AG04449 (cell line): ENCODE data around the gene GTF2IRD1.
A peak's percentile ranks its signal among the peaks of the same experiment; 100 is the strongest.

Experiments used
- CTCF ChIA-PET: fragments of 350-600 bp; formaldehyde crosslinking; extraction: SDS; loops from one replicate; lab custom pipeline; 2021; ENCODE audit warnings: antibody characterized with exemption; lab: Yijun Ruan, JAX
- POLR2A ChIA-PET: fragments of 400-600, 350-600 bp; formaldehyde crosslinking; extraction: SDS; loops from one replicate; lab custom pipeline; 2020; ENCODE audit warnings: antibody characterized with exemption, inconsistent platforms; lab: Yijun Ruan, JAX
- DNase-seq: peaks from one replicate; pipeline ENCODE4 v3.0.0-alpha.2; 2010; ENCODE audit warnings: low read depth, low spot score
- H3K4me3 ChIP-seq: 2 replicates; pipeline ENCODE4 v1.5.1; 2011; ENCODE audit warnings: low read depth, mild to moderate bottlenecking, control low read depth, low read length
- CTCF ChIP-seq: IDR thresholded peaks from one replicate; pipeline ENCODE4 v1.5.1; 2011; ENCODE audit warnings: mild to moderate bottlenecking, moderate library complexity, low read length, control low read depth, inconsistent platforms; ENCODE audit not compliant: insufficient read depth; ENCODE audit errors: missing control alignments

GTF2IRD1 gene

GRCh38 chr7:74599244-74599643 lies 145.5 kb downstream of the GTF2IRD1 start:
- DNase-seq = no peak
- ChIA-PET POLR2A (no interaction called here), CTCF (no interaction called here)
- no peak overlapping the region for H3K4me3 ChIP-seq
- TF ChIP-seq CTCF = no peak

GRCh38 chr7:74604326-74605020 lies 150.8 kb downstream of the GTF2IRD1 start:
- CTCF ChIA-PET = interaction anchor here (0.6 to 0.8 kb wide), 2 partner anchors 10 to 15 kb away, joined by 3 read pairs; no protein-coding TSS in a partner anchor
- TF ChIP-seq CTCF = no peak
- no peak for DNase-seq
- POLR2A ChIA-PET = no interaction called here
- no peak overlapping the region for H3K4me3 ChIP-seq

GRCh38 chr7:74606101-74606908 lies 152.6 kb downstream of the GTF2IRD1 start:
- ChIA-PET POLR2A (interaction anchor here (0.6 kb wide), 1 partner anchor 181 kb away, joined by 3 read pairs; no protein-coding TSS in a partner anchor), CTCF (interaction anchor here (1.1 kb wide), 1 partner anchor 157 kb away, joined by 3 read pairs; no protein-coding TSS in a partner anchor)
- peak overlapping the region; percentile 45 for H3K4me3 ChIP-seq
- no peak for DNase-seq
- no peak for TF ChIP-seq CTCF

GRCh38 chr7:74606909-74607510 lies 153.3 kb downstream of the GTF2IRD1 start:
- CTCF ChIA-PET = no interaction called here
- DNase-seq = no peak
- peak overlapping the region; percentile 45; the same call in 1 of the 2 replicates for H3K4me3 ChIP-seq
- no peak for TF ChIP-seq CTCF
- POLR2A ChIA-PET = no interaction called here

- ChIA-PET CTCF (interaction anchor here (0.9 to 1.5 kb wide), 5 partner anchors 12 to 194 kb away, joined by 3 to 4 read pairs (median 4); no protein-coding TSS in a partner anchor), POLR2A (no interaction called here)
- DNase-seq = no peak
- TF ChIP-seq CTCF = no peak
- H3K4me3 ChIP-seq = no peak overlapping the region
Observed at GRCh38 chr7:74612015-74612829, 158.5 kb downstream of the GTF2IRD1 start.
